H1 (cell line): ENCODE data around the gene KRTAP1-3. TPM values are rescaled to one million over a fixed set of nuclear protein-coding genes. Genes with fewer than 3 reads are reported as not detected.

Experiments used
- EP300 ChIP-seq, 2 experiments: IDR thresholded peaks; 1 replicate in 1 of 2; 2 replicates in 1 of 2; pipeline ENCODE4 v1.6.1; 2011 to 2012; ENCODE audit warnings: low read depth in 2 of 2, low read length in 2 of 2, mild to moderate bottlenecking in 2 of 2, borderline replicate concordance in 1 of 2, inconsistent platforms in 1 of 2, moderate library complexity in 1 of 2
- HDAC6 ChIP-seq: IDR thresholded peaks from one replicate; pipeline ENCODE4 v1.7.1; 2012; ENCODE audit warnings: low read depth, mild to moderate bottlenecking, inconsistent platforms, low read length, moderate library complexity
- KDM5A ChIP-seq: fragments of 200-600 bp; IDR thresholded peaks from 2 replicates; pipeline ENCODE4 v1.7.1; 2012; ENCODE audit warnings: mild to moderate bottlenecking, low read length, inconsistent platforms, mixed read lengths
- POLR2A ChIP-seq, 2 experiments: IDR thresholded peaks; 1 replicate in 1 of 2; 2 replicates in 1 of 2; pipeline ENCODE4 v1.6.1; 2011; ENCODE audit warnings: low read depth in 2 of 2, low read length in 2 of 2, mild to moderate bottlenecking in 2 of 2; ENCODE audit errors: control extremely low read depth in 1 of 2
- RFX5 ChIP-seq: IDR thresholded peaks from 2 replicates; pipeline ENCODE4 v1.6.1; 2011; ENCODE audit warnings: low read depth, low read length, improper control_type of control experiment, borderline replicate concordance
- SIX5 ChIP-seq: IDR thresholded peaks from 2 replicates; pipeline ENCODE4 v1.6.1; 2011; ENCODE audit warnings: mild to moderate bottlenecking, low read depth, low read length
- YY1 ChIP-seq: IDR thresholded peaks from 2 replicates; pipeline ENCODE4 v1.6.1; 2011; ENCODE audit warnings: low read depth, mild to moderate bottlenecking, low read length
- polyA plus RNA-seq, 7 experiments: library from polyadenylated mRNA; depleted of rRNA in 3 of 7; stranded (reverse) in 5 of 7; unstranded in 2 of 7; fragments of >200 nt in 5 of 7; fragments of 200-250 nt in 2 of 7; gene quantifications; 1 replicate in 5 of 7; 2 replicates in 1 of 7; 4 replicates in 1 of 7; pipeline versions ENCODE4 v1.2.1 to v1.2.3, GENCODE V29; 2011 to 2013; ENCODE audit warnings: missing spikeins in 2 of 7, mixed read lengths in 2 of 7
- total RNA-seq: library from RNA; stranded (reverse); fragmentation: NEBNext Ultra II Directional; extraction: Animal tissue kit (Norgen Biotek cat#: 25700); gene quantifications from 2 replicates; pipeline ENCODE4 v1.2.1, GENCODE V29; 2021
- TF ChIP-seq, protein P1 (sequence below): fragments of 300-600 bp; sonication (generic); IDR thresholded peaks from 2 replicates; pipeline ENCODE4 v1.7.1; 2012; ENCODE audit warnings: low read length, moderate library complexity, mild to moderate bottlenecking, inconsistent platforms; ENCODE audit not compliant: insufficient replicate concordance
- TF ChIP-seq, protein P2 (sequence below): IDR thresholded peaks from 2 replicates; pipeline ENCODE4 v1.6.1; 2011; ENCODE audit warnings: low read length, improper control_type of control experiment
- TF ChIP-seq, protein P3 (sequence below): IDR thresholded peaks from 2 replicates; pipeline ENCODE4 v1.6.1; 2012; ENCODE audit warnings: inconsistent platforms

Gene KRTAP1-3
- total and polyA plus RNA-seq, 2 of the 8 experiments (the other 6 are each of a cell fraction or from before 2014, with no cell fraction given) = not detected

DNA sequence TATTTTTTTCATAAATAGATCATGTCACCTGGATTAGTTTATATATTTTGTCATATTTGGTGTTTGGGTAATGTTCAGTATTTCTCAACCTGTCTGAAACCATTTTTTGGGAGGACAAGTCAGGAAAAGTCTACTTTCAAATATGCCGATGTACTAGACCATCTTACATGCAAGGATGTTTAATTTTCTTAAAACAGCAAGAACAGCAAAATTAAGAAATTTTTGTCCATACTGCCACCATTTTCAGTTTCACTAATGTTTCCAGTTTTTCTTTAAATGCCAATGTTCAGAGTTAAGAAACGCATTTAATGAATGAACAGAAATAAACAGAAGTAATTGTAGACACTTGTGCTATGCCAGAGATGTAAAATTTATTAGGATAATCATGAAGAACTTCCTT lies 41.6 kb downstream of the KRTAP1-3 start (continued):
- TF ChIP-seq, protein P1, sequence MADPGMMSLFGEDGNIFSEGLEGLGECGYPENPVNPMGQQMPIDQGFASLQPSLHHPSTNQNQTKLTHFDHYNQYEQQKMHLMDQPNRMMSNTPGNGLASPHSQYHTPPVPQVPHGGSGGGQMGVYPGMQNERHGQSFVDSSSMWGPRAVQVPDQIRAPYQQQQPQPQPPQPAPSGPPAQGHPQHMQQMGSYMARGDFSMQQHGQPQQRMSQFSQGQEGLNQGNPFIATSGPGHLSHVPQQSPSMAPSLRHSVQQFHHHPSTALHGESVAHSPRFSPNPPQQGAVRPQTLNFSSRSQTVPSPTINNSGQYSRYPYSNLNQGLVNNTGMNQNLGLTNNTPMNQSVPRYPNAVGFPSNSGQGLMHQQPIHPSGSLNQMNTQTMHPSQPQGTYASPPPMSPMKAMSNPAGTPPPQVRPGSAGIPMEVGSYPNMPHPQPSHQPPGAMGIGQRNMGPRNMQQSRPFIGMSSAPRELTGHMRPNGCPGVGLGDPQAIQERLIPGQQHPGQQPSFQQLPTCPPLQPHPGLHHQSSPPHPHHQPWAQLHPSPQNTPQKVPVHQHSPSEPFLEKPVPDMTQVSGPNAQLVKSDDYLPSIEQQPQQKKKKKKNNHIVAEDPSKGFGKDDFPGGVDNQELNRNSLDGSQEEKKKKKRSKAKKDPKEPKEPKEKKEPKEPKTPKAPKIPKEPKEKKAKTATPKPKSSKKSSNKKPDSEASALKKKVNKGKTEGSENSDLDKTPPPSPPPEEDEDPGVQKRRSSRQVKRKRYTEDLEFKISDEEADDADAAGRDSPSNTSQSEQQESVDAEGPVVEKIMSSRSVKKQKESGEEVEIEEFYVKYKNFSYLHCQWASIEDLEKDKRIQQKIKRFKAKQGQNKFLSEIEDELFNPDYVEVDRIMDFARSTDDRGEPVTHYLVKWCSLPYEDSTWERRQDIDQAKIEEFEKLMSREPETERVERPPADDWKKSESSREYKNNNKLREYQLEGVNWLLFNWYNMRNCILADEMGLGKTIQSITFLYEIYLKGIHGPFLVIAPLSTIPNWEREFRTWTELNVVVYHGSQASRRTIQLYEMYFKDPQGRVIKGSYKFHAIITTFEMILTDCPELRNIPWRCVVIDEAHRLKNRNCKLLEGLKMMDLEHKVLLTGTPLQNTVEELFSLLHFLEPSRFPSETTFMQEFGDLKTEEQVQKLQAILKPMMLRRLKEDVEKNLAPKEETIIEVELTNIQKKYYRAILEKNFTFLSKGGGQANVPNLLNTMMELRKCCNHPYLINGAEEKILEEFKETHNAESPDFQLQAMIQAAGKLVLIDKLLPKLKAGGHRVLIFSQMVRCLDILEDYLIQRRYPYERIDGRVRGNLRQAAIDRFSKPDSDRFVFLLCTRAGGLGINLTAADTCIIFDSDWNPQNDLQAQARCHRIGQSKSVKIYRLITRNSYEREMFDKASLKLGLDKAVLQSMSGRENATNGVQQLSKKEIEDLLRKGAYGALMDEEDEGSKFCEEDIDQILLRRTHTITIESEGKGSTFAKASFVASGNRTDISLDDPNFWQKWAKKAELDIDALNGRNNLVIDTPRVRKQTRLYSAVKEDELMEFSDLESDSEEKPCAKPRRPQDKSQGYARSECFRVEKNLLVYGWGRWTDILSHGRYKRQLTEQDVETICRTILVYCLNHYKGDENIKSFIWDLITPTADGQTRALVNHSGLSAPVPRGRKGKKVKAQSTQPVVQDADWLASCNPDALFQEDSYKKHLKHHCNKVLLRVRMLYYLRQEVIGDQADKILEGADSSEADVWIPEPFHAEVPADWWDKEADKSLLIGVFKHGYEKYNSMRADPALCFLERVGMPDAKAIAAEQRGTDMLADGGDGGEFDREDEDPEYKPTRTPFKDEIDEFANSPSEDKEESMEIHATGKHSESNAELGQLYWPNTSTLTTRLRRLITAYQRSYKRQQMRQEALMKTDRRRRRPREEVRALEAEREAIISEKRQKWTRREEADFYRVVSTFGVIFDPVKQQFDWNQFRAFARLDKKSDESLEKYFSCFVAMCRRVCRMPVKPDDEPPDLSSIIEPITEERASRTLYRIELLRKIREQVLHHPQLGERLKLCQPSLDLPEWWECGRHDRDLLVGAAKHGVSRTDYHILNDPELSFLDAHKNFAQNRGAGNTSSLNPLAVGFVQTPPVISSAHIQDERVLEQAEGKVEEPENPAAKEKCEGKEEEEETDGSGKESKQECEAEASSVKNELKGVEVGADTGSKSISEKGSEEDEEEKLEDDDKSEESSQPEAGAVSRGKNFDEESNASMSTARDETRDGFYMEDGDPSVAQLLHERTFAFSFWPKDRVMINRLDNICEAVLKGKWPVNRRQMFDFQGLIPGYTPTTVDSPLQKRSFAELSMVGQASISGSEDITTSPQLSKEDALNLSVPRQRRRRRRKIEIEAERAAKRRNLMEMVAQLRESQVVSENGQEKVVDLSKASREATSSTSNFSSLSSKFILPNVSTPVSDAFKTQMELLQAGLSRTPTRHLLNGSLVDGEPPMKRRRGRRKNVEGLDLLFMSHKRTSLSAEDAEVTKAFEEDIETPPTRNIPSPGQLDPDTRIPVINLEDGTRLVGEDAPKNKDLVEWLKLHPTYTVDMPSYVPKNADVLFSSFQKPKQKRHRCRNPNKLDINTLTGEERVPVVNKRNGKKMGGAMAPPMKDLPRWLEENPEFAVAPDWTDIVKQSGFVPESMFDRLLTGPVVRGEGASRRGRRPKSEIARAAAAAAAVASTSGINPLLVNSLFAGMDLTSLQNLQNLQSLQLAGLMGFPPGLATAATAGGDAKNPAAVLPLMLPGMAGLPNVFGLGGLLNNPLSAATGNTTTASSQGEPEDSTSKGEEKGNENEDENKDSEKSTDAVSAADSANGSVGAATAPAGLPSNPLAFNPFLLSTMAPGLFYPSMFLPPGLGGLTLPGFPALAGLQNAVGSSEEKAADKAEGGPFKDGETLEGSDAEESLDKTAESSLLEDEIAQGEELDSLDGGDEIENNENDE = no peak
- TF ChIP-seq, protein P2, sequence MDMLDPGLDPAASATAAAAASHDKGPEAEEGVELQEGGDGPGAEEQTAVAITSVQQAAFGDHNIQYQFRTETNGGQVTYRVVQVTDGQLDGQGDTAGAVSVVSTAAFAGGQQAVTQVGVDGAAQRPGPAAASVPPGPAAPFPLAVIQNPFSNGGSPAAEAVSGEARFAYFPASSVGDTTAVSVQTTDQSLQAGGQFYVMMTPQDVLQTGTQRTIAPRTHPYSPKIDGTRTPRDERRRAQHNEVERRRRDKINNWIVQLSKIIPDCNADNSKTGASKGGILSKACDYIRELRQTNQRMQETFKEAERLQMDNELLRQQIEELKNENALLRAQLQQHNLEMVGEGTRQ = no peak
- no peak for TF ChIP-seq KDM5A
- TF ChIP-seq, protein P3, sequence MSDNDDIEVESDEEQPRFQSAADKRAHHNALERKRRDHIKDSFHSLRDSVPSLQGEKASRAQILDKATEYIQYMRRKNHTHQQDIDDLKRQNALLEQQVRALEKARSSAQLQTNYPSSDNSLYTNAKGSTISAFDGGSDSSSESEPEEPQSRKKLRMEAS = no peak
- no peak for TF ChIP-seq EP300 (IDR thresholded peaks at IDR 0.05; ENCODE audit: borderline replicate concordance in 1 of 2, low read depth in 2 of 2, low read length in 2 of 2)
- no peak for TF ChIP-seq YY1
- no peak for TF ChIP-seq RFX5
- TF ChIP-seq HDAC6 = no peak
- TF ChIP-seq POLR2A (IDR thresholded peaks at IDR 0.05; ENCODE audit: control extremely low read depth in 1 of 2, low read depth in 2 of 2, low read length in 2 of 2) = no peak
- TF ChIP-seq SIX5 = no peak
